SJCRH30 (cell line): ENCODE measurements around the gene CASKIN2. TPM values are rescaled to one million over a fixed set of nuclear protein-coding genes. Genes with fewer than 3 reads are reported as not detected.
A peak's percentile ranks its signal among the peaks of the same experiment; 100 is the strongest.

ENCODE experiments used
- DNase-seq, 2 experiments: peaks; one replicate each; pipeline ENCODE4 v3.0.0-alpha.2; 2015 to 2020
- H3K27ac ChIP-seq: fragments of 250-450 bp; sonication (Bioruptor Pico); 2 replicates; pipeline ENCODE4 v1.5.1; 2020; ENCODE audit warnings: mild to moderate bottlenecking, moderate library complexity
- H3K27me3 ChIP-seq: fragments of 250-450 bp; sonication (Bioruptor Pico); 2 replicates; pipeline ENCODE4 v1.5.1; 2020; ENCODE audit warnings: mild to moderate bottlenecking, moderate library complexity
- H3K36me3 ChIP-seq: fragments of 250-450 bp; sonication (Bioruptor Pico); 2 replicates; pipeline ENCODE4 v1.5.1; 2020; ENCODE audit warnings: mild to moderate bottlenecking, moderate library complexity
- H3K4me1 ChIP-seq: fragments of 250-450 bp; sonication (Bioruptor Pico); 2 replicates; pipeline ENCODE4 v1.5.1; 2020; ENCODE audit warnings: mild to moderate bottlenecking, moderate library complexity
- H3K4me3 ChIP-seq: fragments of 250-450 bp; sonication (Bioruptor Pico); 2 replicates; pipeline ENCODE4 v1.5.1; 2020; ENCODE audit warnings: mild to moderate bottlenecking, moderate library complexity
- H3K9me3 ChIP-seq: fragments of 250-450 bp; sonication (Bioruptor Pico); replicated peaks from 2 replicates; pipeline ENCODE4 v1.5.1; 2020; ENCODE audit warnings: mild to moderate bottlenecking, moderate library complexity
- total RNA-seq: library from RNA; depleted of rRNA; stranded (reverse); fragments of >200 nt; shearing (Covaris generic); gene quantifications from 2 replicates; pipeline ENCODE4 v1.2.3, GENCODE V29; 2014

The CASKIN2 gene
- total RNA-seq, 1 experiment from 2014 or later: 9.3 TPM

DNA sequence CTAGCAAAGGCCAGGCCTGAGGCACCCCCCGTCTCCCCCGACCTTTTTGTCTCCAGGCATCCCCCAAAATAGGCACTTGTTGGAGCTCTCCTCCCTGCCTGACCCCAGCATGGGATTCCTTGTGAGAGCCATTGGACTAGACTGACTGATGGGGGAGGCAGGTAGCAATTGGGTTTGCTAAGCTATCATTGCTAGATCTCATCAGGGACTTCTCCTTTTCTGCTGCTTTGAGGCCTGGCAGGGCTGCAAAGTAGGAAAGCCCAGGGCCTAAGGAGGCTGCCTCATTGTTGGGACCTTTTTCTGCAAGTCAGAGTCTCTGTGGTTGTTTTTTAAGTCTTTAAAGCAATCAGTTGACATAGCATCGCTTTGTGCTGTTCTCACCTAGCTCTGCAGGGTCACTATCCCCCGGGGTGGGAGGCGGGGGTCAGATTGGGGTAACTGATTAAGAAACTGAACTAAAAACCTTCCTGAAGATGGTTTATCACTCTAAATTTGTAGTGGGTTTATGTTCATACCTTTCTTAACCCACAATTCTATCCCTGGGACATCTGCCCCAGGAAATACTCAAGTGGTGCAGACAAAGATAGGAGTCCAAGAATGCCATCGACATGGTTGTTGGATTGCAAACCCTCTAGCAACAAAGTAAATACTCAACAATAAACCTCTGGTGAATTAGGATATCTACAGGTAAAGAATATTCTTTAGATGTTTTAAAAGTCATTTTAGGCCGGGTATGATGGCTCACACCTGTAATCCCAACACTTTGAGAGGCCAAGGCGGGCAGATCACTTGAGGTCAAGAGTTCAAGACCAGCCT, 38.2 kb upstream of the CASKIN2 start:
- no peak overlapping the region for H3K27ac ChIP-seq
- no peak overlapping the region for H3K4me3 ChIP-seq
- H3K4me1 ChIP-seq: peaks cover 25% of the 10 kb centered on the region
- no peaks in the 10 kb centered on the region for H3K27me3 ChIP-seq
- no peak for DNase-seq
- no peaks in the 10 kb centered on the region for H3K9me3 ChIP-seq
- no peaks in the 10 kb centered on the region for H3K36me3 ChIP-seq

DNA sequence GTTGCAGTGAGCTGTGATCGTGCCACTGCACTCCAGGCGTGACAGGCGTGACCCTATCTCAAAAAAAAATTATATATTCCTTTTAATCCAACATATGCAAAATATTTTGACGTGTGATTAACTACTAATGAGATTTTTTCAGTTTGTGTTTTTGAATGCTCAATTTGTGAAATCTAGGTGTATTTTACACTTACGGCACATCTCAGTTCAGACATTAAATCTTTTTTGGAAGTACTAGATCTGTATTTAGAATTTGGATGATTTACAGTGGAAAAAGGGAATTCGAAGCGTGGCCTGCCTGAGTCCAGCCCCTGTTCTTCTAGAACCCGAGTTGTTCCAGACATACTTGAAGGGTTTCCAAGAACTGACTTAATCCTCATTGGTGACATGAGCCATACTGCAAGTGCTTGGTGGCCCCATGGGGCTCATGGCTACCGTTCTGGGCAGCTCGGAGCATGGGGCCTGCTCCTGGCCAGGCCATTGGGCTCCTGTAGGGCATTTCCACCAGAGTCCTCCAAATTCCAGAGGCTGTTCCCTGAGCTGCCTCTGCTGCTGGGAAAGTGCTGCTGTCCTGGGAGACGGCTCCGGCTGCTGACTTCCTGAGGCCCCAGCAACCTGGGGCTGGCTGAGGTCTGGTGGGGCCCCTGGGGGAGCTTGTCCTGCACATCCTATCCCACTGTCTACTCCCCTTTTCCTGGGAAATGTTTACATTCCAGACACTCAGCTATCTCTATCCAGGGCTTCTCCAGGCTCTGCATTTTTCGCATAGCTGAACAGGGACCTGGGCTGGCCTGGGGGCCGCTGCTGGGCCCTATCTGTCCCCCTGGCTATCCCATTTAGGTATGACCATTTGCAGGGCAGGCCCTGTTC, 37.3 kb upstream of the CASKIN2 start:
- Histone ChIP-seq H3K4me1 (peaks cover 24% of the 10 kb centered on the region), H3K36me3 (no peaks in the 10 kb centered on the region), H3K4me3 (no peak overlapping the region), H3K9me3 (no peaks in the 10 kb centered on the region), H3K27ac (no peak overlapping the region; the same call in 1 of the 2 replicates), H3K27me3 (no peaks in the 10 kb centered on the region)
- peak; percentile 55 to 68 for DNase-seq

DNA sequence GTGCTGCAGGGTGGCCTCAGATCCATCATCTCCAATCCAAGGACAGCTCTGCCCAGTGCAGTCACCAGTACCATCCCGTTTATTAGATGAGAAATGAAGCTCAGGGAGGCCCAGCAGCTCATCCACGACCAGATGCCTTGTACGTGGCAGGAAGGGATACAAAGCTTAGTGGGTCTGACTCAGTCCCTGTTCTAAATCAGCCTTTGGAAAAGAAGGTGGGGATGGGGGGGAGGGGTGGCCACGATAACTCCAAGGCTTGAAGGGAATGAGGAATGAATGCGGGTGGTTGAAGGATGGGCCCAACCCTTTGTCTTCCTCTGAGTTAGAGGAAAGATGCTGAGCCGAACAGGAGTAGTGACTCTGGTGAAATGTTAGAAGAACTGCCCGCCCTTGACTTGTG, 35.9 kb upstream of the CASKIN2 start:
- no peaks in the 10 kb centered on the region for H3K36me3 ChIP-seq
- peaks cover 18% of the 10 kb centered on the region; the same call in 1 of the 2 replicates for H3K4me1 ChIP-seq
- H3K9me3 ChIP-seq: no peaks in the 10 kb centered on the region
- H3K27me3 ChIP-seq: no peaks in the 10 kb centered on the region; the same call in 1 of the 2 replicates
- DNase-seq: no peak
- H3K27ac ChIP-seq: no peak overlapping the region
- H3K4me3 ChIP-seq: no peak overlapping the region

DNA sequence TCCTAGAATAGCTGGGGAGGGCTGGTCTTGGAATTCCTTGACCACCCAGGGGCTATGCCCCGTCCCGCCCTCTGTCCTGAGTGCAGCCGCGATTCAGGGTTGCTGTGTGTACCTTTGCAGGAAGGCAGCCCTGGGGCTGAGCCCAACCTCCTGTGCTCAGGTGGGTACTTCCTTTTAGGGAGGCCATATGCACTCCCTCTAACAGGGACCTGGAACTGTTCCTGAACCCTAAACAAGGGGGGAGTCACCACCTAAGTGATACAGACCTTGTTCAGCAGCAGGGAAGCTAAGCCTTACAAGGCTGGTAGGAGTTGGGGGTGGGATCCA, 34.8 kb upstream of the CASKIN2 start:
- H3K36me3 ChIP-seq: no peaks in the 10 kb centered on the region
- DNase-seq: no peak
- H3K4me1 ChIP-seq: peaks cover 18% of the 10 kb centered on the region; the same call in 1 of the 2 replicates
- H3K27me3 ChIP-seq: peaks cover 11% of the 10 kb centered on the region; the same call in 1 of the 2 replicates
- H3K9me3 ChIP-seq: no peaks in the 10 kb centered on the region
- no peak overlapping the region for H3K27ac ChIP-seq
- no peak overlapping the region for H3K4me3 ChIP-seq

DNA sequence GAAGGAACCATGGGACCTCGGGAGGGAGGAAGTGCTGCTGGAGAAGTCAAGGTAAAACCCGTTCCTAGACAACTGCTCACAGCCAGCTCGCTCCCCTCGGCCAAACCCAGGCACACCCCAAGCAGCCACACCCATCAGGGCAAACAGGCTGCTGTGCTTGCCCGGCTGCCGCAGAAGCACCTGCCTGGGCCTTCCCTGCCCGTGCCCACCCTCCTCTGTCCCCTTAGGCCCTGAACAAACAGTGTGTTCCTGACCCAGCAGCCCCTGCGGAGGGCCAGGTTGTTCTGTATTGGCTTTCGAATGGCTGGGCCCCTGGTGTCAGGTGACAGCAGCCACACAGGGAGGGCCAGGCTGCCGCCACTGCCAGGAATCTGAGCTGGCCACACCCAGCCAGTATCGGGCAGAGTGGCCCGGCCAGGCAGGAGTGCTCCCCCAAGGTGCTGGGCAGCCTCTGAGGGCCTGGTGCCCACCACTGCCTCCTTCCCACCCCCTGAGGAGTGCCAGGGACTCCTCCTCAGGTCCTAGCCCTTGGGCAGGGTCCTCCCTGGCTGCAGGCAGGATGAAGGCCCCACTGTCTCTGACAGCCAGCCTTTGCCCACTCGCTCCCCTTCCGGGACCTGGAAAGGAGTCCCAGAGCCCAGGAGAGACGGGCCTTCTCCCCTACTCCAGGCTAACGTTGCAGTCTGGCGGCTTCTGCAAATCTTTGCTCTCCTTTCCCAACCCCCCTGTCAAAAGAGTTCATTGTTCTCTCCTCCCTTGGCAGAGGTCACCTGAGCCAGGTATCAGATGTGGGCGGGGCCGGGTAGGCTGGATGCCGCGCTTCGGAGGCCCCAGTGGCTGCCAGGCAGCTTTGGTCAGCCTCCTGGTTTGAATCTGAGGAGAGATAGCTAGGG, 34.2 kb upstream of the CASKIN2 start:
- peak; percentile 68 to 76 for DNase-seq
- H3K36me3 ChIP-seq: no peaks in the 10 kb centered on the region
- H3K27me3 ChIP-seq: peaks cover 14% of the 10 kb centered on the region
- peaks cover 18% of the 10 kb centered on the region; the same call in 1 of the 2 replicates for H3K4me1 ChIP-seq
- peak overlapping the region; percentile 26 for H3K4me3 ChIP-seq
- no peak overlapping the region for H3K27ac ChIP-seq
- H3K9me3 ChIP-seq: no peaks in the 10 kb centered on the region

DNA sequence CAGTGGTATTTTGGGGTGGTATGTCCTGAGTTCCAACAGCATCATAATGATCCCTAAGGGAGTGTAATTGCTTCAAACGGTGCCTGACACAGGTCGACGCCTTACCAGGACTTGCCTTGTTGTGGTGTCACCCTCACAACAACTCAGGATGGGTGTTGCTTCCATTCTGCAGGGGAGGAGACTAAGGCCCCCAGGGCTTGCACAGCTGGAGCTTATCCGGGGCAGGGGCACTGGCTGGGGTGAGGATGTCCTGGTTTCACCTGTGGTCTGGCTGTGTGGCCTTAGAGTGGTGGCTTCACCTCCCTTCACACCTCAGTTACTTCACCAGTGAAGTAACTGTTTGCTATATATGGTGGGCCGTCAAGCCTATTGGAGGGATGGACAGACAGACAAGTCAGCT, 33.5 kb upstream of the CASKIN2 start:
- H3K27me3 ChIP-seq: peaks cover 21% of the 10 kb centered on the region
- H3K4me3 ChIP-seq: no peak overlapping the region
- peaks cover 18% of the 10 kb centered on the region; the same call in 1 of the 2 replicates for H3K4me1 ChIP-seq
- no peak overlapping the region for H3K27ac ChIP-seq
- no peak for DNase-seq
- no peaks in the 10 kb centered on the region for H3K9me3 ChIP-seq
- no peaks in the 10 kb centered on the region for H3K36me3 ChIP-seq

DNA sequence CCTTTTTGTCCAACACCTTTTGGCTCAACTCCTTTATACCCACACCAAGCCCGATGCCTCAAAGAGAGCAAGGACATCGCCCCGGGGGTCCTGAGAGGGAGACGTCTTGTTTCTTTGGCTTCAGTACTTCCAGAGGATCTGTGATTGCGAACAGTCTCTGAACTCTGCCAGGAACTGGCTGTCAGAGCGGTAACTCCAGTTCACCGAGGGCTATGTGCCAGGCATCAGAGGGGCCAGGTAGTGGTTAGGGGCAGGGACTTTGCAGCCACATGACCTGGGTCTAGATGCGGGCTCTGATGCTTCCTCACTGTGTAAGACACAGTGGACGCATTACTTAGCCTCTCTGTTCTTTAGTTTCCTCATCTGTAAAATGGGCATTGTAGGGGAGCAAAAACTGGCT, 31.8 kb upstream of the CASKIN2 start:
- Histone ChIP-seq H3K27ac (no peak overlapping the region), H3K4me3 (no peak overlapping the region), H3K36me3 (no peaks in the 10 kb centered on the region), H3K9me3 (no peaks in the 10 kb centered on the region), H3K27me3 (peaks cover 36% of the 10 kb centered on the region), H3K4me1 (peaks cover 8% of the 10 kb centered on the region; the same call in 1 of the 2 replicates)
- DNase-seq: no peak

DNA sequence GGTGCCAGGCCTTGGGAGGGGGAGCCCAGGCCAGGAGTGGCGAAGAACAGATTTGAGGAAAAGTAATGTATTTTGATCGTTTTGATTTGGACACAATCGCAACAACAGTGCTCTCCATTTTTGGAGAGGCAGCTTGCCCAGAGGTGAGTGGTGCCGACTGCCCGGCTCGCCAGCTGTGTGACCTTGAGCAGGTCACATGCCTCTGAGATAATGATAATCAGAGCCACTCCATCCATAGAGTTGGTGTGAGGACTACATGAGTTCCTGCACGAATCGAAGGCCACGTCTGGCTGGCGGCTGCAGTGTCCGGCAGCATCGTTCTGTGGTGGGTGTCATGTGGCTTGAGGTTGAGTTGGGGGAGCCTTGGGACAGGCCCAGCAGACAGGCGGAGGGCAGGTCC, 30.8 kb upstream of the CASKIN2 start:
- H3K27me3 ChIP-seq: peaks cover 38% of the 10 kb centered on the region
- H3K36me3 ChIP-seq: no peaks in the 10 kb centered on the region
- H3K4me1 ChIP-seq: peaks cover 8% of the 10 kb centered on the region; the same call in 1 of the 2 replicates
- no peak for DNase-seq
- no peak overlapping the region for H3K27ac ChIP-seq
- no peaks in the 10 kb centered on the region for H3K9me3 ChIP-seq
- H3K4me3 ChIP-seq: no peak overlapping the region

DNA sequence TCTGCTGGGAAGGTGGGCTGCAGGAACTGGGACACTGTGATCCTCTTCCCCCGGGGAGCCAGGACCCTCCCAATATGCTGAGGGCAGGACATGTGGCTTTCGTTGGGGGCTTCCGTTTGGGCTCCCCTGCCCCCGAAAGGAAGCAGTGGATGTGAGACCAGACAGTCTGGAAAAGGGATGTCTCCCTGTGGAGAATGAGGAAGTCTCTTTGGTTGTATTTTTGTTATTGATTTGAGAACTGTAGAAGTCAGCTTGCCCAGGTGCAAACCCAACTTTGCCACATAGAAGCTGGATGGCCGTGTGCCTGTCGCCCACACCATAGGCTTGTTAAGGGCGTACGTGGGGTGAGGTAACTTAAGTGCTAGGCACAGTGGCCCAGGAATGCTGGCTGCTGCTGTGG, 28.9 kb upstream of the CASKIN2 start:
- H3K4me1 ChIP-seq: peaks cover 3% of the 10 kb centered on the region; the same call in 1 of the 2 replicates
- no peaks in the 10 kb centered on the region for H3K9me3 ChIP-seq
- no peaks in the 10 kb centered on the region for H3K36me3 ChIP-seq
- H3K27ac ChIP-seq: no peak overlapping the region
- no peak for DNase-seq
- H3K27me3 ChIP-seq: peaks cover 48% of the 10 kb centered on the region
- H3K4me3 ChIP-seq: no peak overlapping the region

DNA sequence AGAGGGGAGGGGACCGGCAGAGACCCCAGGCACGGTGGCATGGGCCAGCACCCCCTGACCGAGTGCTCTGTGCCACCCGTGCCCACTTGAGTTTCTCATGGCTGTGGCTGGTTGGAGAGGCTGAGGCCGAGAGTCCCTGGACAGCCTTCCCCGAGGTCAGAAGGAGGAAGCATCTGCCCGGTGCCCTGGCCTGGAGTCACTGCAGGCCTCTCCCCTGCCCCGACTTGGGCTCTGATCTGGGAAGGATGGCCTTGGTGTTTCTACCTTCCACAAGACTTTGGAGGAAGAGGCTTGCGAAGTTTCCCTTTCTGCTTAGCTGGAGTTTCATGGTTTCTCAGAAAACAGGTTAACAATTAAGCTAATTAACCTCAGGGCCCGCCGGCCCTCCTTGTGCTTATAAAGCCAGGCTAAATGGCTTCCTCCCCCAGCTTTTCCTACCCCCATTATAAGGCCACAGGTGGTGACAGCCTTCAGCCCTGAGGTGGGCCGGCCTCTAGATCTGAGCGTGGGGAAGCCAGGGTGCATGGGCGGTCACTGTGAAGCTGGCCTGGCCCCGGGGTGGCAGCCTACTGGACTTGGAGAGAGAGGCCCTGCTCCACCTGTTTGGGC, 27.5 kb upstream of the CASKIN2 start:
- DNase-seq: no peak
- H3K36me3 ChIP-seq: no peaks in the 10 kb centered on the region
- no peaks in the 10 kb centered on the region for H3K9me3 ChIP-seq
- peaks cover 48% of the 10 kb centered on the region for H3K27me3 ChIP-seq
- no peak overlapping the region for H3K27ac ChIP-seq
- no peak overlapping the region for H3K4me3 ChIP-seq
- H3K4me1 ChIP-seq: no peaks in the 10 kb centered on the region

DNA sequence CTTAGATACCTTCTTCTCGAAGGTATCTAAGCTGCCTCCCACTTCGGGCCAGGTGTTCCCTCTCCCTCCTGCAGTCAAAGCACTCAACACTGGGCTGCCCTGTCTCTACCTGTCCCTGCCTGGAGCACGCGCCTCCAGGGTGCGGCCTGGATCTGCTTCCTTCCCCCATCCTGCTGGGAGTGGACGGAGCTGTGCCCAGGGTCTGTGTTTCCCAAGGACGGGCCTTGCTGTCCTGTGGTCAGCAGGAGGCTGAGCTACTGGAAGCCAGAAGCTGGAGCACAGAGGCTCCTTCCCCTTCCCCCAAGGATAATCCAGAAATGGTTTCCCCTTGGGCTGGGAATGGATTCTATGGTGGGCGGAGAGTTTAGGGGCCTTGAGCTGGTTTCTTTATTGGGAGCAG, 26.9 kb upstream of the CASKIN2 start:
- Histone ChIP-seq H3K27ac (no peak overlapping the region), H3K4me1 (no peaks in the 10 kb centered on the region), H3K27me3 (peaks cover 50% of the 10 kb centered on the region), H3K9me3 (no peaks in the 10 kb centered on the region), H3K4me3 (no peak overlapping the region), H3K36me3 (no peaks in the 10 kb centered on the region)
- no peak for DNase-seq

DNA sequence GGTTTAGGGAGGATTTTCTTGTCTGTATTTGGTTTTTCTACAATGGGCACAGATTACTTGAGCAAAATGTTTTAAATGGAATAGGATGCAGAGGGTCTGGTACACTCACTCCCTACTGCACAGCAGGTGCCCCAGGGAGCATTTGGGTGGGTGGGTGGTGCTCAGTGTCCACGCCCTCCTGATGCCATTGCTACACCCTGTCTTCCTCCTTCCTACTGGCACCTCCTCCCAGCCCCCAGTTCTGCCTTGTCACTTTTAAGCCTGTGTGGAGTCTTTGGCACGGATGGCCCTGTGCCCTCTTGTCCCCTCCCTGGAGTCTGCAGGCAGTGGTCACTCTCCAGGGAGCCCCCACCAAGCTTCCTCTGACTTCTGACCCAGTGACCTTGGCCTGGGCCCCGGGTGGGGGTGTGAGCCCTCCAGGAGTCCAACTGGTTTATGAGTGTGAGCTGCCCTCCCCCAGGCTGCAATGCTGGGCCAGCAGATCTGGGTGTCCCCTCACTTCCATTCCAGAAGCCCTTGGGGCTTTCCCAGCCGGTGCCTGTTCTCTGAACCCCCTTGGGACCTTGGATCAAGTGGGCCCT, 25.7 kb upstream of the CASKIN2 start:
- H3K36me3 ChIP-seq: no peaks in the 10 kb centered on the region
- no peak for DNase-seq
- no peak overlapping the region for H3K4me3 ChIP-seq
- H3K4me1 ChIP-seq: no peaks in the 10 kb centered on the region
- H3K27me3 ChIP-seq: peaks cover 59% of the 10 kb centered on the region
- H3K27ac ChIP-seq: no peak overlapping the region
- H3K9me3 ChIP-seq: no peaks in the 10 kb centered on the region

DNA sequence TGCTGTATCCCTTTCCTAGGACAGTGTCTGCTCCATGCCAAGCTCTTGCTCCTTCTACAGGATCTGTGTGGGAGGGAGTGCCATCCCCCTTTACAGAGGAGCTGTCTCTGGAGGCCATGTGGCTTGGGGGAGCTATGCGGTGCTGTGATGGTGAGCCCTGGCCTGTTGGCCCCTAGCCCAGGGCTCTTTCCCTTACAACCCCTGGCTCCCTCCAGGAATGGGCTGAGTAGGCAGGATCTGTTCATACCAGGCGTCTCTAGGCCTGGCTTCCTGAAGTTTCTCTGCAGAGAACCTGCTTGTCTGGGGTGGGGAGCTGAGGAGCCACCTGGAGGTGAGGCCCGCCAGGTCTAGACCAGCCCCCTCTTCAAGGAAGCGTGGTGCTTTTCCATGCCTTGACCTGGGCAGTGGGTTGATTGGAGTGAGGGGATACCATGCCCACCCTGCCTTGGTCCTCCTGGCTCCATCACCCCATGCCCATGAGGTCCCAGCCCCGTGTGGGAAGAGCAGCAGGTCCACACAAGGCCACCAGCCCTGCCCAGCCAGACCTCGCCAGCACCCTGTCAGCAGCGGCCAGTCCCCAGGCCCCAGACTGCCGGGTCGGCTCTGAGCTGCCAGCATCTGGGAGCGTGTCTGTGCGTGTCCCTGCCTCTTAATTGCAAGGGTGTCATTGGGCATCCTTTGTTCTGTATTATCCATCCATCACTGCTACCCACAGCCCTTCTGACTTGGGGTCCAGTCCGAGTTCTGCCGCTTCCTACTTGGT, 24.8 kb upstream of the CASKIN2 start:
- Histone ChIP-seq H3K36me3 (no peaks in the 10 kb centered on the region), H3K4me3 (no peak overlapping the region), H3K27ac (no peak overlapping the region), H3K9me3 (no peaks in the 10 kb centered on the region), H3K27me3 (peaks cover 50% of the 10 kb centered on the region), H3K4me1 (0 out of 2 replicates have a peak, but pooled peaks cover 2% of the 10 kb centered on the region)
- no peak for DNase-seq
